CD4-positive, alpha-beta T cell treated with Interleukin-2 at 100 ng/mL for 4 hours (primary cell): Measurements from ENCODE around the gene STX16.

Experiments
- DNase-seq: peaks from one replicate; pipeline ENCODE4 v3.0.0-alpha.2; 2020; ENCODE audit warnings: low spot score

Gene STX16, protein sequence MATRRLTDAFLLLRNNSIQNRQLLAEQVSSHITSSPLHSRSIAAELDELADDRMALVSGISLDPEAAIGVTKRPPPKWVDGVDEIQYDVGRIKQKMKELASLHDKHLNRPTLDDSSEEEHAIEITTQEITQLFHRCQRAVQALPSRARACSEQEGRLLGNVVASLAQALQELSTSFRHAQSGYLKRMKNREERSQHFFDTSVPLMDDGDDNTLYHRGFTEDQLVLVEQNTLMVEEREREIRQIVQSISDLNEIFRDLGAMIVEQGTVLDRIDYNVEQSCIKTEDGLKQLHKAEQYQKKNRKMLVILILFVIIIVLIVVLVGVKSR

DNA sequence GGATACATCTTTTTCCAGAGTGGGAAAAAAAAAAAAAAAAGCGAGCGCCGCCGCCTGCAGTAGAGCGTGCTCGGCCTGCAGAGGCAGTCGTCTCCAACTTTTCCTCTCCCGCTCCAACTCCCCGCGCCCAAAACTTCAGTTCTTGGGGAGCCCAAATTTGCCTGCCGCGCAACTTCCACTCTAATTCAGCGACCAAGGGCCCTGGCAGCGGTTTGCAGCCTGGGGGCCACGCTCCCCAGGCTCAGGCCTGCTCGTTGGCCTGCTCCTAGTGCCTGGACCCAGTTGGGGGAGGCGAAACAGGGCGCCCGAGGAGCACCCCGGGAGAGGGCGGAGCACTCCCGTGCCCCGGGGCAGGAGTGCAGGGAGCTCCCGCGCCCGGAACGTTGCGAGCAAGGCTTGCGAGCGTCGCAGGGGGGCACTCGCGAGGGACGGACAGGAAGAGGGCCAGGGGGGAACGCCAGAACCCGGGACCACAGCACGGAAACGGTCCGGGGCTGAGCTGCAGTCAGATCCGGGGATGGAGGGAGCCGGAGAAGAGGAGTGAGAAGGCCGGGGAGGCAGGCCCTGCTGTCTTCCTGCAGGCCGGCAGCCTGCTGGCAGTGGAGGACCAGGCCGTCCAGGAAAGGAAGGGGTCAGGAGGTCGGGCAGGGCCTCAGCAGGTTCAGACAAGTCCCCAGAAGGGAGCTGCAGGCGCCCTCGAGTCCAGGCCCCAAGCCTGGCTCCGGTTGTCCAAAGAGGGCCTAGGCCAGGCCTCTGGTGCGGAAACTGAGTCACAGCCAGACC is at the start of gene STX16:
Gene STX16 (plus strand): TSS at position 508 of the 783 bp plus-strand sequence. CDS start 724 bp downstream, outside the sequence.
- peak; percentile 89 for DNase-seq

DNA sequence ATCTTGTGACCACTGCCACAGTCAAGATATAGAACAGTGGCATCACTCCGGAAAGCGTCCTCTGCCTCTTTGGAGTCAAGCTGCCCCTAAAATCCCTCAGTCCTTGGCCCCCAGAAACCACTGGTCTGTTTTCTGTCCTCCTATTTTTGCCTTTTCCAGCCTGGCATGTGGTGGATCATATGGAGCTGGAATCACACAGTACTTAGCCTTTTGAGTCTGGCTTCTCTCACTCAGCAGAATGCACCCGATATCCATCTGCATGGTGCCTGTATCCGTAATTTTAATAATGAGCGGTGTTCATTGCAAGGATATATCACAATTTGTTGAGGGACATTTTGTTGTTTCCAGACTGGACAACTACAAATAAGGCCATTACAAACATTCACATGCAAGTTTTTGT is 49.0 kb upstream of the STX16 start:
- no peak for DNase-seq

DNA sequence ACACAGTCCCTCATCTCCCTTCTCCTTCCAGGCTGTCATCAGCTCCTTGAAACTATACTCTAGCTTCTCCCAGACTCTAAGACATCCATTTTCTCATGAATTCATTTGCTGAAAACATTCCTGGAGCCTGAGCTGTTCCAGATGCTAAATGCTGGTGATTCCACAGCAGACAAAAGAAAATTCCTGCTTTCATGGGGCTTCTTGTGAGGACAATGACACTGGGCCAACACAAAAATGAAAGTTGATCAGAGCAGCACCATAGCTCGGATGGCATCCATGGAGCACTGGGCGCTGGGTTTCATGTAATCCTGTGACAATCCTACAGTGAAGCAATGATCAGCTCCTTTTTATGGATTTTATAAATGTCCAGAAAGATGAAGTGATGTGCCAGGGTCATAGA is 47.4 kb upstream of the STX16 start:
- DNase-seq = no peak

DNA sequence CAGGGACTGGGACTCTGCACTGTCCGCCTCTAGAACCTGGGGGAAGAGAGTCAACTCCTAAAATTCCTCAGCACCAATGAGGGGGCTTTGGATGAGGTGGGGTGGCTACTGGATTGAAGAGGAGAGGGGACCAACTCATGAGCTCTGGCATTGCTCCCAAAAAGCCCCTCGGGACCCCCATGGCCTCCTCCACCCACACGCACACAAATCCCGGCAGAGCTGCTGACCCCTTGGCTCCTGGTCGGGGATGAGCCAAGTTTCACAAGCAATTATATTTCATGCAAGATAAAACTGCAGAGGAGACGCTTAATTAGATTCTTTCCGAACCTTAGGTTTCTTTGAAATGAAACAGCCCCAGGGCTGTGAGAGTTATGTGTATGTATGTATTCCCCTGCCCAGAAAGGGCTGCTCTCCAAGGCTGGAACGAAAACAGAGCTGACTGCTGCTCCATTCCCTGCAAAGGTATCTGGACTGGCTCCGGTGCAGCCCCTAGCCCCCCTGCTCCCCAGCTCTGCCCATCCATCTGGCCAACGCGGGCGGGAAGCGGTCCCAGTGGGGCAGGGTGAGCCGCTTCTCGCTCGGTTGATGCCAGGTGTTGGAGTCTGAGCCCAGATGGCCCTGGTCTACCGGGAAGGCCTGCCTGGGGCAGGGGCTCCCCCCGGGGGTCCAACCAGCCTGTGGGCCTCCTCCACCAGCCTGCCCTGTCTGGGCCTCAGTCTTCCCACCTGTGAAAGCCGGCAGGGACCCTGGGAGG is 46.8 kb upstream of the STX16 start:
- no peak for DNase-seq

DNA sequence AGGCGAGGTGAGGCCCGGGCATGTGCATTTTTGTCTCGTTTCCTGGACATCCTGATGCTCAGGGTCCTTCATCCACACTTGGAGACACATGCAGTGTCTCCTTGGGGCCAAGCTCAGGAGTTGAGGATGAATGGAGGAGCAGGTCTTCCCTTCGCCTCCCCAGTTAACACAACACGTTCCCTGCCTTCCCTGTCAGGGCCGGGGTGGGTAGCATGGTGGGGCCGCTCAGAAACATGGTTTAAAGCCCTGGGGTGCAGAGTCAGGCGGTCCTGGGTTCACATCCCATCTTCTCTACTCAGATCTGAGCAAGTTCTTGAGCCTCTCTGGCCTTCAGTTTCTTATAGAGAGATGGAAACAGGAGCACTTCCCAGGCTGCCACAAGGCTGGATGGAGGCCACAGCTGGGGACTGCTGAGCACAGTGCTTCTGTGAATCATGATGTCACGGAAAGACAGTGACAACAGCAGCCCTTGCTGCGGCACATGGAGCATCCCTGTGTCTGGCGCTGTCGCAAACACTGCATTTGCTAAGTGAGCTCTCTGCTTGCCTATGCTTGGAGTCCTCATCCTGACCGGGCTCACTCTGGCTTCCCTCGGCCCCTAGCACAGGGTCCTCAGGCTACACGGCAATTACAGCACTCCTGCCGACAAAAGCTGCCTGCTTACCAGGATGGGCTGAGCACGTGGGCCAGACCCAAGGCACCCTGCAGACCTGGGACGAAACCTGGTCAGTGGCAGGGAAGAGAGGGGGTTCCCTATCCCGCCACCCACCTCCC is 45.6 kb upstream of the STX16 start:
- DNase-seq = no peak

DNA sequence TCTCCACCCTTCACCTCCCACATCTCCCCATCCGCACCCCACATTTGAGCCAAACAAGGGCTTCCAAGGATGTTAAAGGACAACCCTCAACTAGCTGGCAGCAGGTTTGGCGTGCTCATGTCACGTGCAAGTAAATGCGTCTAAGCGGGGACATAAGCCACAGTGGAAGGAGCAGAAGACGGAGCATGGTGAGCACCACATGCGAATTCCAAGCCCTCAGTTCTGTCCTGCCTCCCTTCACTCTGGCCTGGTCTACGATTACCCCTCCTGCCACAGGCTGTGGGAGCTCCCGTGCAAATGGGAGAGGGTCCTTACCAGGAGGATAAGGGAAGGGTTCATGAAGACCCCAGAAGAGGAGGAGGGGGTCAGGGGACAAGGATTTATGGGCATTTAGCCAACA is 44.9 kb upstream of the STX16 start:
- DNase-seq = no peak

DNA sequence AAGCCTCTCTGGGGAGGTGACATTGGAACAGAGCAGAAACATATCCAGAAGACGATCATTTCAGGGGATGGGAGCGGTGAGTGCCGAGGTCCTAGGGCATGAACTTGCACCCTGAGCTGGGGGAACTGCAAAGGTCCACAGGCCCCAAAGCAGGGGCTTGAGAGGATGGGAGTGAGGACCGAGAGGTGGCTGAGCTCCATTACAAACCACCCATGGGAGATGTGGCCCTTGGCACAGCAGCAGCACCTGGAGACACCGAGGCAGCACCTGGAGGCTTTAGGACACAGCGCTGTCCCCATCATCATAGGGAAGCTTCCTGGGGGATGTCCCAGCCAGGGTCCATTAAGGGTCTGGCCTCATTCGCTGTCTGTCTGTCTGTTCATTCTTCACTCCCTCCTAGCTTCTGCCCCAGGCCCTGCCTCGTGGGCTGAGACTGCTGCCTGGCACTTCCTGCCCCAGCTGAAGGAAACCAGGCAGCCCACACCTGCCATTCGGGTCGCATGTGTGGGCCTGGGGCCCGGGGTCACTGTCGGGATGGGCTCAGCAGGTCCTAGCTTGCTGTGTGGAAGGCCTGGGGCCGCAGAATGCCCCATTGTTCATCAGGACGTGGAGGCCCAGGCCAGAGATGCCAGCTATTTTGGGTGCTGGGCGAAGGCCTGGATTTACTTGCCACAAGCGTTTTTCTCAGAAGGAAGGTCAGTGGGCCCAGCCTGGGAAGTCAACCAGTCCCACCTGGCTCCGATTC is 42.8 kb upstream of the STX16 start:
- DNase-seq = no peak

DNA sequence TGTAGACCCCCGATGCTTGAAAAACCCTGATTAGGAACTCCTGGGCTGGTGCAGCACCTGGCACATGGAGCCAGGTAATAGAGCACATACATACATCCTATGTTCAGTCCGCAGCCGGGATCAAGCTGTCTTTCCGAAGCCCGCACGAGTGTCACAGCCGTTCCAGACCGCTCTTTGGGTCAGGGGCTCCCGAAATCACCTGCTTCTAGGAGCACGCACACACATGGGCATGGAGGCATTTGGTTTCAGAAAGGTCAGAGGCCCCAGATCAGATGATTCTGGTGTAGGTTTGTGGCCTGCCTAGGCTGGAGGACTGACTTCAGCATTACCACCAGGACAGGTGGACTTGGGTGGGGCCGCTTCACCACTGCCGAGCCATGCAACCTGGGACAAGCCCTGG is 42.1 kb upstream of the STX16 start:
- DNase-seq = no peak

DNA sequence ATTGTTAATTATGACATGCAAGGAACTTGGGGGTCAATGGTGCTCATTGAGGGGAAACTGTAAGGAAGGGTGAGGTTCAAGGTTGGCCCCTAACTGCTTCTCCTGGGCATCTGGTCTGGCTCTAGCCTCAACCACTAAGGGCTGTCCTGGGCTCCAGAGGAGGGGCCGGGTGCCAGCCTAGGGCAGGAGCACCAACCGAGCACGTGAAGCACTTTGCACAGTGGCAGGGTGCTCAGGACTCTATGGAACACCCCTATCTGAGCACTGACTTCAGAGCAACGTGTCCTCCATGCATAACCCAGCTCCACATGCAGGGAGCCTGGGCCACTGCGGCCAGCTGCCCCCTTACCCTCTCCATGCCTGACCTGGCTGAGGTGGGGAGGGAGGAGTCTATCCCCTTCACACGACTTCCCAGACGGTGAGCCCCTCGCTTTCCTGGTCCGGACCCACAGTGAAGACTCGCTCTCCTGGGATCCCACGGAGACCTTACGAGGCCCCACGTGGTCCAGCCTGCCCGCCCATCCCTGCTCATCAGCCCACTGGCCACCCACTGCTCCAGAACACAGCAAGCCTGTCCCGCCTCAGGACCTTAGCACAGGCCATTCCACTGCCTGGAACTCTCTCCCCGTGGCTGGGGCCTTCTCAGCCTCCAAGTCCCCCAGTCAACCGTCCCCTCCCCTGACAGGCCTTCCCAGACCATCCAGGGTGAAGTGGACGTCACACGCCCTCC is 40.8 kb upstream of the STX16 start:
- DNase-seq = no peak

DNA sequence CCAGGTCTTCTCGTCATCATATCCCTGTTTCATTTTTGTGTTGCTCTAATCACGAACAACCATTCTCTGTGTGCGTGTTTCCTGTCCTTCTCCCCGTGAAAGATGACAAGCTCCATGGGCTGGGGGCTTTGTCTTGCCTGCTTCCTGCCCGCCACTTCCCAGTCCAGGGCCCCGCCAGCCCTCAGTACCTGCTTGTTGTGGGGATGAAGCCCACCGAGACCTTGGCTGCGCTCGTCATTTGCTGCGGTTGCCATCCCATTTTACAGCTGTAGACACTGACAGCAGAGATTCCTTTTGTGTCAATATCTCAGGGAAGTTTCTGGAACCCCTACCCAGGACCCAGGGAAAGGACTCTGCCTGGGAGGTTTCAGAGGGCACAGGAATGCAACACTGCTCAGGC is 40.3 kb upstream of the STX16 start:
- no peak for DNase-seq

DNA sequence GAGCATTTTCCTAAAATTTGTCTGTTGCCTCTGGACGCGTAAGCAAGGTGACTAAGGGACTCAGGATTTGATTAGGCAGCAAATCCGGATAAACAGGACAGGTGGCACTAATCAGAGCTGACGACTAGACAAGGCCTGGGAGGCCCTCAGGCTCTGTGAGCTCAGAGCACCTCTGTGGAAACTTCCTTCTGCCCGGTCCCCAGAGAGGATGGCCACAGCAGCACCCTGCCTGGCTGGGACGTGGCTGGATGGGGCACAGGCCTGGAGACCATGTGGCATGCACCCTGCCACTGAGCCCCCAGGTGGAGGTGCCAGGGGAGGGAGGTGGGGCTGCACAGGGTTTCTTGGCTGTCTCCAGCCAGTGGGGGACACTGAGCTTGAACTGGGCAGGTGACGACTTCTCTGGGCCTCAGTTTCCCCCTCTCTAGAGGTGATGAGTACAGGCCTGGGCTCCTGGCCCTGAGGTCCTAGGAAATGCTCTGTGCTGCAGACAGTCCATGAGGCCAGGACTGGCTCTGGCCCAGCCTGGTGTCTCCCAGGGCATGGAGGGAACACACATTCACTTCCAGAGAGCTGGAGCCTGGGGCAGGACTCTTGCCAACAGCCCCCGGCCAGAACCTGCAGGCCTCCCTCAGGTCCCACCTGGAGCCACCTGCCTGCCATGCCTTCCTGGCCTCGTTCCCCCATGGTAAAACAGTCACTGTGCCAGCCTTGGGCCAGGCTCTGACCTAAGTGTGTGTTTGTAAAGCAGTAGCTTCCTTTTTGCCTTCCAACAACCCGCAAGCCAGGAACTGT is 39.6 kb upstream of the STX16 start:
- no peak for DNase-seq

DNA sequence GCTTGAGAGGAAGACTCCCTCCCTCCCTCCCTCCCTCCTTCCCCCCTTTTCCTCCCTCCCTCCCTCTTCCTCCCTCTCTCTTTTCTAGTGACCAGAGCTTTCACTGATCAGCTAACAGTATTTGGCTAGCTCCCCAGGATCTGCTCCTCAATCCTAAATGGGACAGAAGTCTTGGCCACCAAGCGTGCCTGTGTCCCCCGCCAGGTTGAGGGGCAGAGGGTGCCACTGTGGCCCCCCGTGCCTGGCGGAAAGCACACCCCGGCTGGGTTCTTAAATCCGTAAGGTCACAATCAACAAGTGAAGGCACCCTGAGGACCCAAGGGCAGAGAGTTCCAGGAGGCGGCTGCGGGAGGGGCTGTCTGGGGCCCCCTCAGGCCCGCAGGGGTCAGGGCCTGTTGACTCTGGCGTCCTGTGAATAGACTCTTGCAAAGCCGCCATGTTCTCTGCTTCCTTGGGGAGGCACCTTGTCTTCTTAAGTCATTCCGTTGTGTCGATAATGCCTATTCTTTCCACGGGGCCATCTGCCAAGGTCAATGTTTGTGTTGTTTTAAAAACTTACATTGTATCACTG is 38.9 kb upstream of the STX16 start:
- no peak for DNase-seq

DNA sequence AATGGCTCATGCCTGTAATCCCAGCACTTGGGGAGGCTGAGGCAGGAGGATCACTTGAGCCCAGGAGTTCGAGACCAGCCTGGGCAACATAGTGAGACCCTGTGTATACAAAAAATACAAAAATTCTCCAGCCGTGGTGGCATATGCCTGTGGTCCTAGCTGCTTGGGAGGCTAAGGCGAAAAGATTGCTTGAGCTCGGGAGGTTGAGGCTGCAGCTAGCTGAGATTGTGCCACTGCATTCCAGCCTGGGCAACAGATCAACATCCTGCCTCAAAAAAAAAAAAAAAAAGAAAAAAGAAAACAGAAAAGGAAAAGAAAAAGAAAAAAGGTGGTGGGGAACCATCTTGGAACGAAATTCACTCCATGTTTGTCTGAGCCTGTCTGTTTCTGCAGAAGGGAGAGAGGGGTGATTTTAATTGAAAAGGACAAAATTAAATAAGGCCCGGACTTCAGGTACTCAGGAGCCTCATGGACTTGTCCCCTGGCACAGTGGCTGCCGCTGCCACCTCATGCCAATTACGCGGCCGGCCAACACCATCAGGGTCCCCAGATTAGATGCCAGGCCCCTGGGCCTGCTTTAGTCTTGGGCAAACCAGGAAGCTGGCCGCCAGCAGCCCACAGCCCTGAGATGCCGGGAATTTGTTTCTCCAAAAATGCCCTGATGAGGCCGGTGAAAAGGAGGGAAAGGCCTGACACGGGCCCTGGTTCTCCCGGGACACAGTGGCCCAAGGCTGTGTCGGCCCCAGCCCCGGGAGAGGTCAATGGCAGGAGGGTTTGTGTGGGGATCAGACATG is 37.8 kb upstream of the STX16 start:
- no peak for DNase-seq

DNA sequence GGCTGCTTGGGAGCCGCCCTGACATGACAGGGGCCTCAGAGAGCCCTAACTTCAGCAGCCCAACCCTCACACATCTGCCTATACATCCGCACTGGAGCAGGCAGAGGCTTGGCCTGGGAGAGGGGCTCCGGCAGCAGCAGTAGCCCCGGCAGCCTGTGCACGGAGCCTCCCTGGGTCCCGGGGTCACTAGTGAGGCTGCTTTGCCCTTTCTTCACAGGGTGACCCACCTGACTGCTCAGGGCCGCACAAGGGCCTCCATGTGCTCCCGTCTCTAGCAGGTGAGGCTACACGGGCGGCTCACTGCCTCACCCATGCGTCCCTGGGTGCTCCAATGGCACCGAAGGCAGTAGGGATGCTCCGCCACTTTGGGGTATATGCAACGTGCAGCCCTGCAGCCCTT is 36.7 kb upstream of the STX16 start:
- no peak for DNase-seq

DNA sequence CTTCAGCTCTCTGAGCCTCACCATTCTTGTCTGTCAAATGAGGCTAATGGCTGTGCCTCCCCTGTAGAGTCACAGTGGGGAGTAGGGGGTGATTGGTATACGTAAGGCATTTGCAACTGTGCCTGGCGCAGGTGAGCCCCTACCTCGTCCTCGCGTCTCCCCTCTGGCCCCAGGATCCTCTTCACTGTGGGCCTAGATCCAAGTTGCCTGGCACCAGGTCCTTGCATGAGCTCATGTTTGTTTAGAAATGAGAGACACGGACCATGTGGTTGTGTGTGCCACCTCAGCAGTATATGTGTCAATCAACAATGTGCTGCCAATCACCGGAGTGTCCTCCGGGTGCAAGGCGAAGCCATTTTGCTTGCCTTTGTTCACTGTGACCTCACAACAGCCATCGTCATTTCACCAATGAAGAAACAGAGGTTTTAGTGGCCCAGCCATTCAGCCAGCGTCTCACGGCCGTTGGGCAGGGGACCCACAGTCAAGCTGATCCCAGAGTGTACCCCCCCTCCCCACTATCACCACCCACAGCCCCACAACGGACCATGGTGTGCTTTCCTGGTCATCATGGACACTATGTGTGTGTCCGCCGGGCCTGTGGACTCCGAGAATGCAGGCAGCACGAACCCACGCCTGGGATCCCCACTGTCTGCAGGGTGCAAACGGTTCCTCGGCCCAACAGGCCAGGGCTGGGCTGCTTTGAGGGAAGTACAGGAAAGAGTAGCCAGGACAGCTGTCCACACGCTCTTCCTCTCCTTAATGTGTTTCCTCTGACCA is 35.9 kb upstream of the STX16 start:
- no peak for DNase-seq

DNA sequence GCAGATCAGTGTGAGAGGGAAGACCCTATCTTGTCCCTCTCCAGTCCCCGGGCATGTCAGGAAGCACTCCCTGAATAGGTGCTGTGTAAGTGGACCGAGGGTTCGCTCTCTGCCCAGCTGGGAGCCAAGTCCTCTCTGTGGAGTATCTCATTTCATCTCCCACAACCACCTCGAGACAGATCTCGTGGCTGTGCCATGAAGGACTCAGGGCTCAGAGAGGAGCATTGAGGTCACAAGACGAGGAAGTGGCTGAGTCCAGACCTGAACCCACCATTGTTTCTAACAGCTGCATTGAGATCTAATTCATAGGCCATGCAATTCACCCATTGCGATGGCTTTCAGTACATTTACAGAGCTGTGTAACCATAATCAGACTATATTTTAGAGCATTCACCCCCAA is 34.7 kb upstream of the STX16 start:
- no peak for DNase-seq

DNA sequence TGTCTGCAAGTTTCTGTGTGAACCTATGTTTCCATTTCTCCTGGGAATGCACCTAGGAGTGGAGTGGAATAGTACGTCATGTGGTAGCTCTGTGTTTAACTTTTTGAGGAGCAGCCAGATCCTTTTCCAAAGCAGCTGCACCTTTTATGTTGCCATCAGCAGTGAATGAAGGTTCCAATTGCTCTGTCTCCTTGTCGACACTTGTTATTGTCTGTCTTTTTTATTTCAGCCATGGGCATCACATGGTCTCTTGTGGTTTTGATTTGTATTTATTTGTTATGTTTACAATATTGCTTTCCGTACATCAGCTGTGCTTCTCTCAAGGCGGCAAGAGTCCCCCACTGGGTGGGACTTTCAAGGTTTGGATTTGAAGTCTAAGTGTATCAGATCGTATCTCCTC is 33.9 kb upstream of the STX16 start:
- no peak for DNase-seq
